Peyer's patch (tissue), 4 donors: Measurements from ENCODE around the gene TMEM45B.

Source experiments
- POLR2A ChIP-seq, 2 donors: fragments of 450-650 bp; IDR thresholded peaks; one replicate each; pipeline ENCODE4 v1.5.1; 2017; ENCODE audit warnings: antibody characterized with exemption in 2 of 2, mild to moderate bottlenecking in 2 of 2, moderate library complexity in 2 of 2
- TF ChIP-seq, protein P1 (sequence below), 6 experiments: fragments of 450-650 bp in 4 of 6; fragments of 200-600 bp in 2 of 6; sonication (generic) in 1 of 6; IDR thresholded peaks; one replicate each; pipeline ENCODE4 v1.5.1; 2017 to 2019; ENCODE audit warnings: antibody characterized with exemption in 6 of 6, mild to moderate bottlenecking in 3 of 6, moderate library complexity in 1 of 6

- TF ChIP-seq, protein P1, sequence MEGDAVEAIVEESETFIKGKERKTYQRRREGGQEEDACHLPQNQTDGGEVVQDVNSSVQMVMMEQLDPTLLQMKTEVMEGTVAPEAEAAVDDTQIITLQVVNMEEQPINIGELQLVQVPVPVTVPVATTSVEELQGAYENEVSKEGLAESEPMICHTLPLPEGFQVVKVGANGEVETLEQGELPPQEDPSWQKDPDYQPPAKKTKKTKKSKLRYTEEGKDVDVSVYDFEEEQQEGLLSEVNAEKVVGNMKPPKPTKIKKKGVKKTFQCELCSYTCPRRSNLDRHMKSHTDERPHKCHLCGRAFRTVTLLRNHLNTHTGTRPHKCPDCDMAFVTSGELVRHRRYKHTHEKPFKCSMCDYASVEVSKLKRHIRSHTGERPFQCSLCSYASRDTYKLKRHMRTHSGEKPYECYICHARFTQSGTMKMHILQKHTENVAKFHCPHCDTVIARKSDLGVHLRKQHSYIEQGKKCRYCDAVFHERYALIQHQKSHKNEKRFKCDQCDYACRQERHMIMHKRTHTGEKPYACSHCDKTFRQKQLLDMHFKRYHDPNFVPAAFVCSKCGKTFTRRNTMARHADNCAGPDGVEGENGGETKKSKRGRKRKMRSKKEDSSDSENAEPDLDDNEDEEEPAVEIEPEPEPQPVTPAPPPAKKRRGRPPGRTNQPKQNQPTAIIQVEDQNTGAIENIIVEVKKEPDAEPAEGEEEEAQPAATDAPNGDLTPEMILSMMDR (IDR thresholded peaks at IDR 0.05): no peak
- no peak for TF ChIP-seq POLR2A (IDR thresholded peaks at IDR 0.05)
These were observed 33.9 kb downstream of the TMEM45B start for GRCh38 chr11:129849447-129850130.
